Rectal smooth muscle tissue (tissue), 1 donor: ENCODE results near the gene TAAR8.

Experiments used
- H3K27ac ChIP-seq: one replicate; pipeline ENCODE4 v1.7.0; 2013; ENCODE audit warnings: low read depth, low read length, inconsistent platforms
- H3K27me3 ChIP-seq: one replicate; pipeline ENCODE4 v1.7.0; 2013; ENCODE audit warnings: low read length; ENCODE audit not compliant: control insufficient read depth, insufficient read depth
- H3K36me3 ChIP-seq: one replicate; pipeline ENCODE4 v1.7.0; 2013; ENCODE audit warnings: low read length; ENCODE audit not compliant: control insufficient read depth, insufficient read depth
- H3K4me1 ChIP-seq: one replicate; pipeline ENCODE4 v1.7.0; 2013; ENCODE audit warnings: low read length; ENCODE audit not compliant: control insufficient read depth, insufficient read depth
- H3K4me3 ChIP-seq: one replicate; pipeline ENCODE4 v1.7.0; 2013; ENCODE audit warnings: low read length
- H3K9ac ChIP-seq: one replicate; pipeline ENCODE4 v1.7.0; 2013; ENCODE audit warnings: low read length

The TAAR8 gene

DNA sequence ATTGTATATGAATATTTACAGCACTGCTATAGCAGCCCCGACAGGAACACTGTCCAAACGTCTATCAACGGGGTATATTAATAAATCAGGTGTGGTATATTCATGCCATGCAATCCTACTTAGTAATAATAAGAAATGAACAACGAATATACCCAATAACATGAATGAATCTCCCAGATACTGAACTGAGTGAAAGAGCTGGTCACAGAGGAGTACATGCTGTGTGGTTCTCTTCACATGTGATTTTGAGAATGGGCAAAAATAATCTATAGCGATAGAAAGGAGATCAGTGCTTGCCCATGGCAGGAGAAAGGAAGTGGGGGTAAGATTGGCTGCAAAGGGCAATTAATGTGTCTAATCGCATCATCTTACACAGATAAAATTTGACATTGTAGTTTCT, 13.9 kb downstream of the TAAR8 start:
- H3K4me3 ChIP-seq, result no peak overlapping the region
- no peaks in the 10 kb centered on the region for H3K36me3 ChIP-seq
- H3K27me3 ChIP-seq, result no peaks in the 10 kb centered on the region
- no peaks in the 10 kb centered on the region for H3K4me1 ChIP-seq
- H3K27ac ChIP-seq, result no peak overlapping the region
- H3K9ac ChIP-seq, result no peak overlapping the region

DNA sequence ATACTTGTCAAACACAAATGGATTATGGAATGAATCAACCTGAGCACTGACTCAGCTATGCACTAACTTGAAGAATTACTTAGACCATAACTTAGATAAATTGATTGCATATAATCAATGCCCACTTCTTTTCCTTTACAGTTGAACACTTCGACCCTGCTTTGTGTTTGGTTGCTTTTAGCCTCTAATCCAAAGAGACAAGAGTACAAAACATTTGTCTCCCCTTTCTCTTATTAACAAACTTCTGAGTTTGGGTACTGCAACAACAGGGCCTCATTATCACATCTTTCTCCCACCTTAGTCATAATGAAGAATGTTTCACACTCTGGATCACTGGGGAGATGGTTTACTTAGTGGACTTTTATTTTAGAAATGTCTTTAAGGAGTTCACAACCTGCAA, 15.1 kb downstream of the TAAR8 start:
- H3K4me3 ChIP-seq, result no peak overlapping the region
- H3K27ac ChIP-seq, result no peak overlapping the region
- no peak overlapping the region for H3K9ac ChIP-seq
- no peaks in the 10 kb centered on the region for H3K36me3 ChIP-seq
- H3K4me1 ChIP-seq, result no peaks in the 10 kb centered on the region
- H3K27me3 ChIP-seq, result no peaks in the 10 kb centered on the region

- Histone ChIP-seq H3K27ac (no peak overlapping the region), H3K27me3 (no peaks in the 10 kb centered on the region), H3K9ac (no peak overlapping the region), H3K4me1 (no peaks in the 10 kb centered on the region), H3K4me3 (no peak overlapping the region), H3K36me3 (no peaks in the 10 kb centered on the region)
Observed at GRCh38 chr6:132568611-132569010, 16.1 kb downstream of the TAAR8 start.

- no peaks in the 10 kb centered on the region for H3K27me3 ChIP-seq
- H3K36me3 ChIP-seq, result no peaks in the 10 kb centered on the region
- no peak overlapping the region for H3K9ac ChIP-seq
- H3K4me1 ChIP-seq, result no peaks in the 10 kb centered on the region
- H3K4me3 ChIP-seq, result no peak overlapping the region
- H3K27ac ChIP-seq, result no peak overlapping the region
Observed at GRCh38 chr6:132569170-132569569, 16.7 kb downstream of the TAAR8 start.

DNA sequence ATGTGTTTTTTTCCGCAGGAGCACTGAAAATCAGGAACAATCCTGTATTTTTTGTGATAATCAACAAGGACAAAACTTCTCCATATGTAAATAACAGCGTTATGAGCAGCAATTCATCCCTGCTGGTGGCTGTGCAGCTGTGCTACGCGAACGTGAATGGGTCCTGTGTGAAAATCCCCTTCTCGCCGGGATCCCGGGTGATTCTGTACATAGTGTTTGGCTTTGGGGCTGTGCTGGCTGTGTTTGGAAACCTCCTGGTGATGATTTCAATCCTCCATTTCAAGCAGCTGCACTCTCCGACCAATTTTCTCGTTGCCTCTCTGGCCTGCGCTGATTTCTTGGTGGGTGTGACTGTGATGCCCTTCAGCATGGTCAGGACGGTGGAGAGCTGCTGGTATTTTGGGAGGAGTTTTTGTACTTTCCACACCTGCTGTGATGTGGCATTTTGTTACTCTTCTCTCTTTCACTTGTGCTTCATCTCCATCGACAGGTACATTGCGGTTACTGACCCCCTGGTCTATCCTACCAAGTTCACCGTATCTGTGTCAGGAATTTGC, 17.8 kb downstream of the TAAR8 start, which contains the start of gene TAAR6:
Gene TAAR6, plus strand, starts transcription at position 102 of the 557 bp plus-strand sequence. Its CDS starts 0 bp downstream, at position 102.
- no peaks in the 10 kb centered on the region for H3K4me1 ChIP-seq
- H3K27me3 ChIP-seq, result no peaks in the 10 kb centered on the region
- H3K36me3 ChIP-seq, result no peaks in the 10 kb centered on the region
- H3K9ac ChIP-seq, result no peak within 1 kb of the TSS
- no peak within 1 kb of the TSS for H3K27ac ChIP-seq
- H3K4me3 ChIP-seq, result no peak within 1 kb of the TSS

DNA sequence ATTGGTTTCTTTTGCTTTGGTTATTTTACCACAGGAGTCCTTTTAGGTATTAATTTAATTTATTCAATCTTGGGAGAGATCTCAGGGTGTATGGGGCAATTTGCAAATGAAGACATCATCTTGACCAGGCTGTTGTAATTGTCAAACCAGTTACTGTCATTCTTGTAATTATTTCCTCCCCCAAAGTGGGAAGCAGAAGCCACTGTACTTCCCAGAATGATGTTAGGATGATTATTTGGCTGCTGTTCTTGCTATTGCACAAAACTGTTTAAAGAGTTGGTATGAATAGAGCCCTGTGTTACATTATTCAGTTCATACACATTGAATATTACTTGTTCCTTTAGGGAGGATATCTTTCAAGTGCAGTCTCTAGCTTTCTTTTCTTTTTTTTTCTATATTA, 19.3 kb downstream of the TAAR8 start:
- Histone ChIP-seq H3K36me3 (no peaks in the 10 kb centered on the region), H3K9ac (no peak overlapping the region), H3K4me3 (no peak overlapping the region), H3K4me1 (no peaks in the 10 kb centered on the region), H3K27ac (no peak overlapping the region), H3K27me3 (no peaks in the 10 kb centered on the region)

DNA sequence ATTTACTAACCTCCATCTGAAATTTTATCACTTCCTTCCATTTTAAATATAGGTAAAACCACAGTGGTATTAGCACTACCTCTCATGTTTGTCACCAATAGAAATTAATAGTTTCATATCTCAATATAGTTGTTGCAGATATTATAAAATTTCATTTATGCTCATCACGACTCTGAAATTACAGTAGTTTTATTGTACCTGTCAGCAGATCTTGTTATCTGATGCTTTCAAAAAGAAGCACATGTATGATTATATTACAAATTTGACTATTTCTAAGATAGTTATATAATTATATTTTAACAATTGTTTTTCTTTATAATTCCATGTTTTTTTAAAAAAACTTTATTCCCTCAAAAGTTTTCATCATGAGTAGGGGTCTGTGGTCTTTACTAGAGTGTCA, 32.2 kb downstream of the TAAR8 start:
- H3K36me3 ChIP-seq, result no peaks in the 10 kb centered on the region
- no peaks in the 10 kb centered on the region for H3K27me3 ChIP-seq
- H3K9ac ChIP-seq, result no peak overlapping the region
- H3K27ac ChIP-seq, result no peak overlapping the region
- H3K4me1 ChIP-seq, result no peaks in the 10 kb centered on the region
- no peak overlapping the region for H3K4me3 ChIP-seq

GRCh38 chr6:132587424-132587823, 35.0 kb downstream of the TAAR8 start:
- H3K9ac ChIP-seq, result no peak overlapping the region
- H3K4me1 ChIP-seq, result no peaks in the 10 kb centered on the region
- no peaks in the 10 kb centered on the region for H3K27me3 ChIP-seq
- no peak overlapping the region for H3K4me3 ChIP-seq
- H3K36me3 ChIP-seq, result no peaks in the 10 kb centered on the region
- no peak overlapping the region for H3K27ac ChIP-seq

- no peaks in the 10 kb centered on the region for H3K4me1 ChIP-seq
- no peak within 1 kb of the TSS for H3K9ac ChIP-seq
- H3K27ac ChIP-seq, result no peak within 1 kb of the TSS
- no peaks in the 10 kb centered on the region for H3K36me3 ChIP-seq
- H3K4me3 ChIP-seq, result no peak within 1 kb of the TSS
- no peaks in the 10 kb centered on the region for H3K27me3 ChIP-seq
Observed at GRCh38 chr6:132589454-132589853, 37.0 kb downstream of the TAAR8 start, which contains the start of gene TAAR5. TAAR5 (minus strand) TSS chr6:132589741; CDS start chr6:132589686, 55 bp downstream.

DNA sequence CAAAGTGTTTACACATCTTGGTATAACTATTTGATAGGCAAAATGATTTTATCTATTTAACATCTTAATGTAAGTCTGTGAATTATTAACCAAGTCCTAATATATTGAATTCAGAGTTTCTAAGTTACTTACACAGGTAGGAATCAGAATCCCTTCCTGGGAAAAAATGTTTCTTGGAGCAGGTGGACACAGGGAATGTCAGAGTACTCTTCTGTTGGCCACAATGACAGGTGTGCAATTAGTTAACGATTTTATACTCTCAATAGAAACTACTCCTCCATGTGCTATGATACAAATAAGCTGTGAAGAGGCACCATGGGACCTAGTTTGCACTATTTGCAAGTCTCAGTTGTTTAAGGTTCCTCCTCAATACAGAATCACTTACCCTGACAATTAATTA, 37.9 kb downstream of the TAAR8 start:
- no peaks in the 10 kb centered on the region for H3K27me3 ChIP-seq
- H3K36me3 ChIP-seq, result no peaks in the 10 kb centered on the region
- H3K4me3 ChIP-seq, result no peak overlapping the region
- H3K27ac ChIP-seq, result no peak overlapping the region
- no peak overlapping the region for H3K9ac ChIP-seq
- H3K4me1 ChIP-seq, result no peaks in the 10 kb centered on the region

- H3K4me3 ChIP-seq, result no peak overlapping the region
- no peak overlapping the region for H3K27ac ChIP-seq
- no peaks in the 10 kb centered on the region for H3K36me3 ChIP-seq
- no peaks in the 10 kb centered on the region for H3K27me3 ChIP-seq
- H3K9ac ChIP-seq, result no peak overlapping the region
- no peaks in the 10 kb centered on the region for H3K4me1 ChIP-seq
Observed at GRCh38 chr6:132592855-132593254, 40.4 kb downstream of the TAAR8 start.

DNA sequence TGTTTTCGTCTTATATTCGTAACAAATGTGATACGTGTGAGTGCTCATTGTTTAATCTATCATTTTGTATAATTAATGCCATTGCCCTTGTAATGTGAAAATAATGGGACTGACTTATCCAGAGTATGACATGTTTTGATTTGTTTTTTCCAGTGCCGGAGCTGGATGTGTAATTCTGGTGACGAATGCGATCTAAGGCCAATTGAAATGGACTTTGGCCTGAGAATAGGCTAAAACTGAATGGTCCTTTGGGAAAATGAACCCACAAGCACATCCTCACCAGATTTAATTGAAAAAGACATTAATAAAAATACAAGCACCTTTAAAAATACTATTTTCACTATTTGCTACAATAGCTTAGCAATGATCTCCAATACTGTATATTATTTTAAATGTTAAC, 43.7 kb downstream of the TAAR8 start:
- no peaks in the 10 kb centered on the region for H3K27me3 ChIP-seq
- H3K4me1 ChIP-seq, result no peaks in the 10 kb centered on the region
- no peaks in the 10 kb centered on the region for H3K36me3 ChIP-seq
- H3K9ac ChIP-seq, result no peak overlapping the region
- H3K4me3 ChIP-seq, result no peak overlapping the region
- no peak overlapping the region for H3K27ac ChIP-seq

DNA sequence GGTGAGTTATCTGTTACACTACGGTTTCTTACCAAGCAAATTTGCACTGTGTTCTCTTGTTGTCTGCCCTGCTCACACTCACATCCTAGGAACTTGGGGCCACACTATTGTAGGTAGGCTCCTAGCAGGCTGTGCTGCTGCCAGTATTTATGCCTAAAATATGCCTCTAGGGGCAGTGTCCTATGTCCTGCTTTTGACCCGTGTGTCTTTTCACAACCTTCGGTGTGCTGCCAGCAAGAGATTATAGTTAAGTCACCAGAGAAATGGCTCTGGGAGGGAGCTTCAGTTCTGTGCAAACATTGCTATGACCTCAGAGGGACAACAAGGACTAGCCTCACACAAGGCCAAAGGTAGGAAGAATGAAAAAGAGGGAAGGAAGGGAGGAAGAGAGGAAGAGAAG, 46.0 kb downstream of the TAAR8 start:
- Histone ChIP-seq H3K27ac (no peak overlapping the region), H3K27me3 (no peaks in the 10 kb centered on the region), H3K9ac (no peak overlapping the region), H3K36me3 (no peaks in the 10 kb centered on the region), H3K4me3 (no peak overlapping the region), H3K4me1 (no peaks in the 10 kb centered on the region)
